GM18861 (cell line): Measurements from ENCODE around the gene MCM10.
A peak's percentile ranks its signal among the peaks of the same experiment; 100 is the strongest.
"Not testable (repeated sequence)": the region's sequence is repeated elsewhere in the genome, so short reads cannot be mapped to it uniquely, and the experiment has no call there.

Source experiments
- ATAC-seq: cut with Tn5 transposase; IDR thresholded peaks from one replicate; pipeline ENCODE4 v1.9.1; 2021; ENCODE audit not compliant: unreplicated experiment

Gene MCM10

GRCh38 chr10:13160934-13161856 lies at the start of gene MCM10:
Gene MCM10 (plus strand): TSS chr10:13161558. CDS start chr10:13164203, 2,645 bp downstream.
- ATAC-seq: peak; percentile 97

GRCh38 chr10:13113544-13113943 lies 47.8 kb upstream of the MCM10 start:
- ATAC-seq: no peak

GRCh38 chr10:13115832-13116803 lies 45.2 kb upstream of the MCM10 start:
- peak; percentile 52 for ATAC-seq

GRCh38 chr10:13117841-13118783 lies 43.2 kb upstream of the MCM10 start:
- ATAC-seq: no peak

- no peak for ATAC-seq
Observed at GRCh38 chr10:13118784-13119410, 42.5 kb upstream of the MCM10 start.

GRCh38 chr10:13120786-13121499 lies 40.4 kb upstream of the MCM10 start:
- ATAC-seq: no peak

GRCh38 chr10:13121500-13121854 lies 39.9 kb upstream of the MCM10 start:
- ATAC-seq: no peak

- ATAC-seq: no peak
Observed at GRCh38 chr10:13136651-13137050, 24.7 kb upstream of the MCM10 start.

GRCh38 chr10:13139150-13139549 lies 22.2 kb upstream of the MCM10 start:
- ATAC-seq: no peak

- ATAC-seq: no peak
Observed at GRCh38 chr10:13139676-13140075, 21.7 kb upstream of the MCM10 start.

GRCh38 chr10:13140627-13141190 lies 20.6 kb upstream of the MCM10 start:
- ATAC-seq: no peak

- no peak for ATAC-seq
Observed at GRCh38 chr10:13143766-13144165, 17.6 kb upstream of the MCM10 start.

GRCh38 chr10:13144814-13145213 lies 16.5 kb upstream of the MCM10 start:
- ATAC-seq: no peak

- no peak for ATAC-seq
Observed at GRCh38 chr10:13146379-13146778, 15.0 kb upstream of the MCM10 start.

GRCh38 chr10:13147161-13147560 lies 14.2 kb upstream of the MCM10 start:
- no peak for ATAC-seq

- no peak for ATAC-seq
Observed at GRCh38 chr10:13152296-13152695, 9.1 kb upstream of the MCM10 start.

- not testable (repeated sequence) for ATAC-seq
Observed at GRCh38 chr10:13155860-13156259, 5.5 kb upstream of the MCM10 start.

GRCh38 chr10:13158401-13158800 lies 3.0 kb upstream of the MCM10 start:
- ATAC-seq: no peak

- ATAC-seq: no peak
Observed at GRCh38 chr10:13161857-13162271, 506 bp downstream of the MCM10 start.
